ENCODE measurements around the gene OSBP2.

Gene OSBP2

GRCh38 chr22:30947173-30947815, 252.6 kb downstream of the OSBP2 start:
- no peak for DNase-seq

- DNase-seq, result no peak
Observed at GRCh38 chr22:30947816-30948454, 253.3 kb downstream of the OSBP2 start.

GRCh38 chr22:30948930-30949342, 254.3 kb downstream of the OSBP2 start:
- DNase-seq, result no peak

GRCh38 chr22:30949934-30950660, 255.4 kb downstream of the OSBP2 start:
- no peak for DNase-seq

- DNase-seq, result no peak
Observed at GRCh38 chr22:30953206-30953605, 258.5 kb downstream of the OSBP2 start.

GRCh38 chr22:30955153-30955552, 260.5 kb downstream of the OSBP2 start:
- no peak for DNase-seq

Measured in activated naive CD4-positive, alpha-beta T cell (primary cell).